SK-N-SH (cell line): ENCODE measurements around the gene KCNJ5. TPM values are rescaled to one million over a fixed set of nuclear protein-coding genes. Genes with fewer than 3 reads are reported as not detected.

Experiments
- CTCF ChIA-PET: fragments of 300-600, 350-600 bp; formaldehyde crosslinking; extraction: SDS; loops from one replicate; lab custom pipeline; 2021; lab: Yijun Ruan, JAX
- POLR2A ChIA-PET: fragments of 350-600 bp; sonication (Branson Sonifier 250); formaldehyde crosslinking; extraction: SDS; loops from one replicate; lab custom pipeline; 2020; ENCODE audit warnings: antibody characterized with exemption, inconsistent platforms; lab: Yijun Ruan, JAX
- DNase-seq: peaks from one replicate; pipeline ENCODE4 v3.0.0; 2012
- H2AFZ ChIP-seq: fragments of 200-600 bp; sonication (generic); 2 replicates; pipeline ENCODE4 v1.8.1; 2016; ENCODE audit warnings: antibody characterized with exemption, mild to moderate bottlenecking, low read depth
- H3F3A ChIP-seq: fragments of 200-600 bp; sonication (generic); replicated peaks from 2 replicates; pipeline ENCODE3; 2016; ENCODE audit warnings: antibody characterized with exemption, mild to moderate bottlenecking; ENCODE audit not compliant: insufficient read depth
- H3K27ac ChIP-seq, 2 experiments: fragments of 200-500 bp in 1 of 2; fragments of 200-600 bp in 1 of 2; sonication (Bioruptor generic) in 1 of 2; sonication (generic), shearing (Covaris generic) in 1 of 2; 2 replicates each; pipeline versions ENCODE4 v1.5.1 to v1.6.1; 2014 to 2016; ENCODE audit warnings: low read depth in 2 of 2, inconsistent platforms in 1 of 2, low read length in 1 of 2, mild to moderate bottlenecking in 1 of 2, mixed read lengths in 1 of 2
- H3K27me3 ChIP-seq: fragments of 200-600 bp; sonication (generic), shearing (Covaris generic); 2 replicates; pipeline ENCODE4 v1.6.1; 2016; ENCODE audit warnings: mixed run types; ENCODE audit not compliant: insufficient read depth
- H3K36me3 ChIP-seq, 2 experiments: fragments of 200-500 bp in 1 of 2; fragments of 200-600 bp in 1 of 2; sonication (Bioruptor generic) in 1 of 2; sonication (generic) in 1 of 2; replicated peaks in 1 of 2; 2 replicates each; pipeline versions ENCODE3 to v1.5.1; 2014 to 2016; ENCODE audit warnings: low read length in 1 of 2, mild to moderate bottlenecking in 1 of 2; ENCODE audit not compliant: insufficient read depth in 2 of 2, control insufficient read depth in 1 of 2
- H3K4me1 ChIP-seq, 2 experiments: fragments of 200-500 bp in 1 of 2; fragments of 200-600 bp in 1 of 2; sonication (Bioruptor generic) in 1 of 2; sonication (generic), shearing (Covaris generic) in 1 of 2; 2 replicates each; pipeline versions ENCODE4 v1.5.1 to v1.6.1; 2014 to 2016; ENCODE audit warnings: low read depth in 1 of 2, low read length in 1 of 2, mixed run types in 1 of 2; ENCODE audit not compliant: insufficient read depth in 2 of 2, control insufficient read depth in 1 of 2
- H3K4me2 ChIP-seq: fragments of 200-600 bp; sonication (generic), shearing (Covaris generic); 2 replicates; pipeline ENCODE4 v1.6.1; 2017; ENCODE audit warnings: mixed run types
- H3K4me3 ChIP-seq, 2 experiments: fragments of 200-500 bp in 1 of 2; fragments of 200-600 bp in 1 of 2; sonication (Bioruptor generic) in 1 of 2; sonication (generic), shearing (Covaris generic) in 1 of 2; 2 replicates each; pipeline versions ENCODE4 v1.5.1 to v1.8.1; 2014 to 2016; ENCODE audit warnings: low read depth in 2 of 2, inconsistent platforms in 1 of 2, low read length in 1 of 2, mild to moderate bottlenecking in 1 of 2, mixed read lengths in 1 of 2, moderate library complexity in 1 of 2
- H3K79me2 ChIP-seq: fragments of 200-600 bp; sonication (generic); 2 replicates; pipeline ENCODE4 v1.8.1; 2017; ENCODE audit warnings: mild to moderate bottlenecking; ENCODE audit not compliant: insufficient read depth
- H3K9ac ChIP-seq: fragments of 200-600 bp; sonication (generic); 2 replicates; pipeline ENCODE4 v1.6.1; 2017; ENCODE audit warnings: mixed run types
- H3K9me2 ChIP-seq: fragments of 200-600 bp; sonication (generic); 2 replicates; pipeline ENCODE4 v1.6.1; 2017; ENCODE audit warnings: mixed run types
- H3K9me3 ChIP-seq: fragments of 200-600 bp; sonication (generic); 2 replicates; pipeline ENCODE4 v1.6.1; 2017; ENCODE audit warnings: mixed run types, mild to moderate bottlenecking, moderate library complexity
- H4K20me1 ChIP-seq: fragments of 200-600 bp; sonication (generic); 2 replicates; pipeline ENCODE4 v1.6.1; 2017; ENCODE audit warnings: mild to moderate bottlenecking, mixed run types; ENCODE audit not compliant: insufficient read depth
- CHD2 ChIP-seq: fragments of 150-350 bp; IDR thresholded peaks from 2 replicates; pipeline ENCODE4 v1.6.1; 2018; ENCODE audit warnings: low read length; ENCODE audit not compliant: partially characterized antibody
- CTCF ChIP-seq: fragments of 200-600 bp; sonication (generic); IDR thresholded peaks from 2 replicates; pipeline ENCODE4 v1.6.1; 2017; ENCODE audit warnings: antibody characterized with exemption, mild to moderate bottlenecking, moderate library complexity
- EZH2phosphoT487 ChIP-seq: fragments of 200-600 bp; sonication (generic); IDR thresholded peaks from 2 replicates; pipeline ENCODE4 v1.6.1; 2017; ENCODE audit warnings: low read depth, mixed run types, mild to moderate bottlenecking, antibody characterized with exemption, moderate library complexity, borderline replicate concordance
- FOXJ3 ChIP-seq: sonication (generic); formaldehyde crosslinking; IDR thresholded peaks from 2 replicates; pipeline ENCODE4 v1.5.1; 2020; ENCODE audit warnings: mild to moderate bottlenecking, missing genetic modification reagents
- GABPA ChIP-seq: IDR thresholded peaks from 2 replicates; pipeline ENCODE4 v1.4.0; 2012; ENCODE audit warnings: low read depth, mild to moderate bottlenecking
- IRF3 ChIP-seq: fragments of 150-350 bp; IDR thresholded peaks from 2 replicates; pipeline ENCODE4 v1.6.1; 2016; ENCODE audit warnings: mild to moderate bottlenecking, low read depth, low read length
- JUND ChIP-seq: IDR thresholded peaks from 2 replicates; pipeline ENCODE4 v1.4.0; 2012
- MEF2A ChIP-seq: IDR thresholded peaks from 2 replicates; pipeline ENCODE4 v1.4.0; 2012; ENCODE audit warnings: low read depth, borderline replicate concordance
- MXI1 ChIP-seq: IDR thresholded peaks from 2 replicates; pipeline ENCODE4 v1.6.1; 2012; ENCODE audit warnings: mild to moderate bottlenecking, low read depth, low read length, improper control_type of control experiment
- NRF1 ChIP-seq: IDR thresholded peaks from 2 replicates; pipeline ENCODE4 v1.6.1; 2012; ENCODE audit warnings: low read depth, mild to moderate bottlenecking, low read length
- RAD21 ChIP-seq: IDR thresholded peaks from 2 replicates; pipeline ENCODE4 v1.6.1; 2012; ENCODE audit warnings: mild to moderate bottlenecking, low read length
- RFX5 ChIP-seq: IDR thresholded peaks from 2 replicates; pipeline ENCODE4 v1.6.1; 2012; ENCODE audit warnings: mild to moderate bottlenecking, improper control_type of control experiment, low read length
- SIN3A ChIP-seq: IDR thresholded peaks from 2 replicates; pipeline ENCODE4 v1.6.1; 2012; ENCODE audit warnings: low read depth, mild to moderate bottlenecking, low read length, moderate library complexity, borderline replicate concordance
- SMC3 ChIP-seq: IDR thresholded peaks from 2 replicates; pipeline ENCODE4 v1.6.1; 2012; ENCODE audit warnings: low read depth, low read length, improper control_type of control experiment
- TCF12 ChIP-seq: IDR thresholded peaks from 2 replicates; pipeline ENCODE4 v1.4.0; 2012
- TEAD4 ChIP-seq: IDR thresholded peaks from 2 replicates; pipeline ENCODE4 v1.4.0; 2012; ENCODE audit warnings: mild to moderate bottlenecking, borderline replicate concordance; ENCODE audit not compliant: insufficient read depth
- YY1 ChIP-seq: IDR thresholded peaks from 2 replicates; pipeline ENCODE4 v1.4.0; 2012; ENCODE audit warnings: low read depth, mild to moderate bottlenecking
- WGBS: methylation state at CpG from one replicate; pipeline ENCODE4 v1.1.6; 2017; ENCODE audit warnings: low lambda C conversion rate; 5-methylcytosine and 5-hydroxymethylcytosine counted together
- polyA plus RNA-seq, 3 experiments: library from polyadenylated mRNA; depleted of rRNA; stranded (reverse); fragments of >200 nt; gene quantifications; 2 replicates each; pipeline ENCODE4 v1.2.3, GENCODE V29; 2012
- TF ChIP-seq, protein P1 (sequence below): IDR thresholded peaks from 2 replicates; pipeline ENCODE4 v1.4.0; 2012; ENCODE audit warnings: low read depth, borderline replicate concordance

KCNJ5 gene
- polyA plus RNA-seq, 1 of the 3 experiments (the other 2 are of a cell fraction) = 0.03 TPM

- DNase-seq = peak; percentile 85
- POLR2A ChIA-PET = no interaction called here
- CTCF ChIA-PET = interaction anchor here (0.9 to 13.6 kb wide), 5 partner anchors 14 to 747 kb away, joined by 3 to 201 read pairs (median 12); partner anchors contain the start of gene KCNJ5
- Histone ChIP-seq H3K36me3 (no peaks in the 10 kb centered on the region), H3K4me3 (peak overlapping the region in 1 of 2 experiments; percentile 53; a peak in 2 of 4 replicates), H3K27ac (no peak overlapping the region), H3K9ac (peak overlapping the region; percentile 45; the same call in 1 of the 2 replicates), H3F3A (peaks cover 5% of the 10 kb centered on the region), H4K20me1 (no peaks in the 10 kb centered on the region), H3K9me3 (no peaks in the 10 kb centered on the region), H3K79me2 (no peaks in the 10 kb centered on the region)
- no peak for TF ChIP-seq JUND
- TF ChIP-seq YY1 = no peak
- TF ChIP-seq NRF1 = no peak
- TF ChIP-seq RFX5 = no peak
- no peak for TF ChIP-seq MEF2A
- TF ChIP-seq TCF12 = no peak
- no peak for TF ChIP-seq CHD2
- no peak for TF ChIP-seq SMC3
- TF ChIP-seq SIN3A = no peak
- TF ChIP-seq IRF3 = no peak
- TF ChIP-seq FOXJ3 (CRISPR knock-in tag) = no peak
- TF ChIP-seq MXI1 = no peak
- no peak for TF ChIP-seq GABPA
- TF ChIP-seq, all 33 proteins: peak for 0
- 58% methylated on average over 11 of the region's 25 CpGs for WGBS
- Histone ChIP-seq H2AFZ (peak overlapping the region; percentile 78; the same call in 1 of the 2 replicates), H3K9me2 (no peaks in the 10 kb centered on the region), H3K4me1 (peaks cover 16 to 27% of the 10 kb centered on the region in 2 experiments; a peak in 3 of 4 replicates), H3K27me3 (no peaks in the 10 kb centered on the region), H3K4me2 (peak overlapping the region; percentile 69; the same call in 1 of the 2 replicates)
Measured at GRCh38 chr11:128904656-128905344, 13.6 kb downstream of the KCNJ5 start.

DNA sequence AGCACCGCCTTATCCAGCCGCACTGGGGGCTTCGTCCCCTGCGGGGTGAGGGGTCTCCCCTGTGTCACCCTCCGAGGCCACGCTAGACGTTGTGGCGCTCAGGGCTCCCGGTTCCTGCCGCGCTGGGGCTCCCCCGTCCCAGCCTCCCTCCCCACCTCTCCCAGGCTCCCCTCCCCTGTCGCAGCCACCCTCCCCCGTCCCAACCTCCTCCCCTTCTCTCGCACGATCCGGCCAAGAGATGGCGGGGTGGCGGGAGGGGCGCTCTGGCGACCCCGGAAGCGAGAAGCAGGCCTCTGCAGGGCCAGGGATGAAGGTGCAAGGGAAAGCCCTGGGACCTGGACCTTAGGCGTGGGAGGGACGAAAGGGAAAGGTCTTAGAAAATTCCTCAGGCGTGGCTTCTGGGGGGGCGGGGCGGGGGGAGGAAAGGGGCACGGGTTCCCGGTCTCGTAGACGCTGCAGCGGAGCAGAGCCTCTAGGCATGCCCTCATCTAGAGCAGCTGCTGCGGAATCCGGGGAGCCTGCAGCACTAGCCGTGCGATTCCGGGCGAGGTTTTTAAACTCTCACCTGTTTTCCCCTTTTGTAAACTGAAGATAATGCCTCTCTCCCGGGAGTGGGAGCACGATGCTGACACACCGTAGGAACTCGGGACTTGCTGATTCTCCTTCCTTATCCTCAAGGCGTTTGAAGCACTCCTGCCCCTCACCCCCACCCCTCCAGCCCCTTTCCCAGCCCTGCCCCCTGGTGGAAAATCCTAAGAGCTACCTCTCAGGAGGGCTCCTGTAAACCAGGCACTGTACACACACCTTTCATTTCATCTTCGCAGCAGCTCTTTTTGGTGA lies 14.4 kb downstream of the KCNJ5 start:
- ChIA-PET POLR2A (interaction anchor here (0.6 kb wide), 1 partner anchor 44 kb away, joined by 4 read pairs; no protein-coding TSS in a partner anchor), CTCF (interaction anchor here (0.9 to 13.6 kb wide), 7 partner anchors 13 to 900 kb away, joined by 3 to 201 read pairs (median 5); partner anchors contain the start of genes KCNJ5 and TP53AIP1)
- Histone ChIP-seq H3K27ac (no peak overlapping the region; a peak in 1 of 4 replicates), H3K9ac (peak overlapping the region; percentile 45; the same call in 1 of the 2 replicates), H4K20me1 (no peaks in the 10 kb centered on the region), H3K79me2 (no peaks in the 10 kb centered on the region), H3F3A (peaks cover 5% of the 10 kb centered on the region), H3K27me3 (no peaks in the 10 kb centered on the region), H3K4me1 (peaks cover 16 to 26% of the 10 kb centered on the region in 2 experiments; a peak in 3 of 4 replicates), H3K4me2 (peak overlapping the region; percentile 69; the same call in 1 of the 2 replicates), H3K9me2 (no peaks in the 10 kb centered on the region), H2AFZ (peak overlapping the region; percentile 78; the same call in 1 of the 2 replicates), H3K4me3 (peak overlapping the region; percentile 46 to 53), H3K36me3 (no peaks in the 10 kb centered on the region), H3K9me3 (no peaks in the 10 kb centered on the region)
- TF ChIP-seq RAD21 = no peak
- no peak for TF ChIP-seq TEAD4
- 0 out of 2 replicates have a peak, but pooled peaks have one; percentile 0 for TF ChIP-seq SMC3
- TF ChIP-seq EZH2phosphoT487 = no peak
- TF ChIP-seq, protein P1, sequence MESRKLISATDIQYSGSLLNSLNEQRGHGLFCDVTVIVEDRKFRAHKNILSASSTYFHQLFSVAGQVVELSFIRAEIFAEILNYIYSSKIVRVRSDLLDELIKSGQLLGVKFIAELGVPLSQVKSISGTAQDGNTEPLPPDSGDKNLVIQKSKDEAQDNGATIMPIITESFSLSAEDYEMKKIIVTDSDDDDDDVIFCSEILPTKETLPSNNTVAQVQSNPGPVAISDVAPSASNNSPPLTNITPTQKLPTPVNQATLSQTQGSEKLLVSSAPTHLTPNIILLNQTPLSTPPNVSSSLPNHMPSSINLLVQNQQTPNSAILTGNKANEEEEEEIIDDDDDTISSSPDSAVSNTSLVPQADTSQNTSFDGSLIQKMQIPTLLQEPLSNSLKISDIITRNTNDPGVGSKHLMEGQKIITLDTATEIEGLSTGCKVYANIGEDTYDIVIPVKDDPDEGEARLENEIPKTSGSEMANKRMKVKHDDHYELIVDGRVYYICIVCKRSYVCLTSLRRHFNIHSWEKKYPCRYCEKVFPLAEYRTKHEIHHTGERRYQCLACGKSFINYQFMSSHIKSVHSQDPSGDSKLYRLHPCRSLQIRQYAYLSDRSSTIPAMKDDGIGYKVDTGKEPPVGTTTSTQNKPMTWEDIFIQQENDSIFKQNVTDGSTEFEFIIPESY = no peak
- TF ChIP-seq CTCF = peak; percentile 54
- peak; percentile 86 for DNase-seq
- 8% methylated on average over 24 of the region's 45 CpGs for WGBS
